HG03378 (cell line): ENCODE data around the gene KIFC1.
"Not testable (repeated sequence)": the region's sequence is repeated elsewhere in the genome, so short reads cannot be mapped to it uniquely, and the experiment has no call there.

Source experiments
- ATAC-seq: cut with Tn5 transposase; IDR thresholded peaks from one replicate; pipeline ENCODE4 v1.9.1; 2021; ENCODE audit warnings: mild to moderate bottlenecking, moderate library complexity; ENCODE audit not compliant: unreplicated experiment

The KIFC1 gene

DNA sequence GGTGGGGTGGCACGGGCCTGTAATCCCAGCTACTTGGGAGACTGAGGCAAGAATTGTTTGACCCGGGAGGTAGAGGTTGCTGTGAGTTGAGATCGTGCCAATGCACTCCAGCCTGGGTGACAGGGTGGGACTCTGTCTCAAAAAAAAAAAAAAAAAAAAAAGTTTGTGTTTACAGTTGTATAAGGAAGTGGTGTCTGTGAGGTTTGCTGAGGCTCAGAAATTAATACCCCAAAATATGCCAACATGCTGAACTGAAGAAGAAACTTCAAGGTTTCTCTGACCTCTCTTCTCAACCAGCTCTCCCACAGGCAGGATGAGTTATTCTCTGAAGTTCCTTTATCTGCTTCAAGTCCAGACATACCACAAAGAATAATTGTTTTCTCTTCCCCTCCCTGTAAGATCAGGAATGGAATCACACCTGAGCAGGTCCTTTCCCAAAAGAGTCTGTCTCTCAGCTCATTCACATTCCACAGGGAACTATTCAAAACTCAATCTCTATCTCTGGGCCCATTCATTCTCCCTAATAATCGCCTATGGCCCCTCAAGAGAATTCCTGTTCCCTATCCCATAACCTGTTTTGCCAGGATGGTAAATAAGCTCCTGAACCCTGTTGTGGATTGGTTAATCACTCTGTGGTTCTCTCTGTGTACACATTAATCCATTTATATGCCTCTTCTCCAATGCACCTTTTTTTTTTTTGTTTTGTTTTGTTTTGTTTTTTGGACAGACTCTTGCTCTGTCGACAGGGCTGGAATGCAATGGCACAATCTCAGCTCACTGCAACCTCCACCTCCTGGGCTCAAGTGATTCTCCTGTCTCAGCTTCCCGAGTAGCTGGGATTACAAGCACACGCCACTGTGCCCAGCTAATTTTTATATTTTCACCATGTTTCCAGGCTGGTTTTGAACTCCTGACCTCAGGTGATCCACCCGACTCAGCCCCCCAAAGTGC is 17.4 kb upstream of the KIFC1 start:
- ATAC-seq: no peak

DNA sequence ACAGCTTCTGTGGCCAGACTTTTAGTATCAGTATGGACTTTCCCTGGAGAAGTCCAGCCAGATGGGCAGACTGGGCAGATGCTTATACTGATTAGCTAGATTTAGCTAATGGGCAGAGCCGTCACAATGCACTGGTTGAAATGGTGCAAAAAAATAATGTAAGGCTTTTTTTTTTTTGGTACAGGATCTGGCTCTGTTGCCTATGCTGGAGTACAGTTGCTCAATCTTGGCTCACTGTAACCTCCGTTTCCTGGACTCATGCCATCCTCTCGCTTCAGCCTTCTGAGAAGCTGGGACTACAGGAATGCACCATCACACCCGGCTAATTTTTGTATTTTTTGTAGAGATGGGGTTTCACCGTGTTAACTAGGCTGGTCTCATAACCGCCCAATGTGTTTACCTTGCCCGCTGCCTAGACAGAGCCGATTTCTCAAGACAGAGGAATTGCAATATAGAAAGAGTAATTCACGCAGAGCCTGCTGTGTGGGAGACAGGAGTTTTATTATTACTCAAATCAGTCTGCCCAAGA is 16.4 kb upstream of the KIFC1 start:
- ATAC-seq: no peak

GRCh38 chr6:33377171-33377570 is 14.5 kb upstream of the KIFC1 start:
- no peak for ATAC-seq

- not testable (repeated sequence) for ATAC-seq
These were observed 12.4 kb upstream of the KIFC1 start for GRCh38 chr6:33379184-33379583.

GRCh38 chr6:33380272-33380981 is 11.2 kb upstream of the KIFC1 start:
- no peak for ATAC-seq

GRCh38 chr6:33383427-33384185 is 8.0 kb upstream of the KIFC1 start:
- no peak for ATAC-seq

- ATAC-seq: no peak
These were observed 7.0 kb upstream of the KIFC1 start for GRCh38 chr6:33384581-33385020.

DNA sequence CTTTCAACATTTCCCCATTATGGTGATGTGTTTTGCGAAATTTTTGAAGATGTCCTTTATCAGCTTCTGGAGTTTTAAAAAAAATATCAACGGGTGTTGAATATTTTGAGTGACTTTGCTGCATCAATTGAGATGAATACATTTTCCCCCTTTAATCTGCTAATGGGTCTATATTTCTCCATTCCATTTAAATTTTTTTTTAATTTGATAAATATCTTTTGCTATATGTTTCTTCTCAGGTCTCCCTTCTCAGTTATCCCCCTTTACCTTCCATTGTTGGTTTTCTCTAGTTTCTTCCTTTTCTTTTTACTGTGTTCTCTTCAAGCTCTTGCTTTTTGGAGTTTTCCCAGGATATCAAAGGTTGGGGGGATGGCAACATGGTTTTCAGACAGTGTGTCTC is 1.4 kb upstream of the KIFC1 start:
- ATAC-seq: no peak

DNA sequence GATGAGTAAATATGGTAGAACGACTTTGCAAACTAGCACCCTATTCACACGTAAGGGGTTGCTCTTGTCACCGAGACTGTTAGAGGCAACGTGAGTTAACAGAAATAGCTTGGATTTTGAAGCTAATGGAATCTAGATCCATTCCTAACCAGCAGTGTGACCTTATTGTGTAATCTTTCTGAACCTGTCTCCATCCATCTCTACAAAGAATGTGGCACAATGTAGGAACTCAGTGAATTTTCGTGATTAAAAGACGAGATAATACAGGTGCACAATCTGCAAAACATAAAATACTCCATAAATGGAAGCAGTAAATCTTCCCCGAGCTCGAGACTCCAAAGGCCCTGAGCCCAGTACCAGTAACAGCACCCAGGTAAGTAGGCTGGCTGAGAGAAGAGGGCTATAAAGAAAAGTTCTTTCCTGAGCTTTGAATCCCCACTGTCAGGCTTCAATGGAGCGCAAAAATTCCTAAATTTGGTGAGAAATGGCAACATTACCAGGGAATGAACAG is 801 bp upstream of the KIFC1 start:
- no peak for ATAC-seq

GRCh38 chr6:33391922-33392594 is 435 bp downstream of the KIFC1 start:
- ATAC-seq: peak; percentile 10

DNA sequence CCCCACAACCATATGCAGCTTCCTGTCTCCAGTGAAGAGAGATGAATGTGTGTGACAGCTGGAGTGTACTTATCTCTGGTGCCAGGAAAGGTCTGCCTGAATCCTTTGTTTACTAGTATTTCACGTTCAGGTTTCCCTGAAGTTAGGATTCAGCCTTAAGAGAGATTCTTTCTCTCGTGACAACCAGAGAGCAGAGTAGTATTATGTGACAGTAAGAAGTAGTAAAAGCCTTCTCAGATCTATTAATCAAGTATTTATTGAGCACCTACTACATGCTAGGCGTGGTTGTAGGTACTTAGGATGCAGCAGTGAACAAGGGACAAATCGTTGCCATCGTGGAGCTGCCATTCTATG is 949 bp downstream of the KIFC1 start:
- ATAC-seq: no peak

- ATAC-seq: no peak
These were observed 1.4 kb downstream of the KIFC1 start for GRCh38 chr6:33392979-33393378.

- ATAC-seq: no peak
These were observed 5.9 kb downstream of the KIFC1 start for GRCh38 chr6:33397541-33397940.

- ATAC-seq: not testable (repeated sequence)
These were observed 7.0 kb downstream of the KIFC1 start for GRCh38 chr6:33398601-33399000.

- ATAC-seq: not testable (repeated sequence)
These were observed 8.3 kb downstream of the KIFC1 start for GRCh38 chr6:33399881-33400280.

DNA sequence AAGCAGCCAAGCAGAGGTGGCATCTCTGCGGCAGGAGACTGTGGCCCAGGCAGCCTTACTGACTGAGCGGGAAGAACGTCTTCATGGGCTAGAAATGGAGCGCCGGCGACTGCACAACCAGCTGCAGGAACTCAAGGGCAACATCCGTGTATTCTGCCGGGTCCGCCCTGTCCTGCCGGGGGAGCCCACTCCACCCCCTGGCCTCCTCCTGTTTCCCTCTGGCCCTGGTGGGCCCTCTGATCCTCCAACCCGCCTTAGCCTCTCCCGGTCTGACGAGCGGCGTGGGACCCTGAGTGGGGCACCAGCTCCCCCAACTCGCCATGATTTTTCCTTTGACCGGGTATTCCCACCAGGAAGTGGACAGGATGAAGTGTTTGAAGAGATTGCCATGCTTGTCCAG is 13.3 kb downstream of the KIFC1 start:
- ATAC-seq: no peak

- ATAC-seq: no peak
These were observed 13.8 kb downstream of the KIFC1 start for GRCh38 chr6:33405386-33405940.

DNA sequence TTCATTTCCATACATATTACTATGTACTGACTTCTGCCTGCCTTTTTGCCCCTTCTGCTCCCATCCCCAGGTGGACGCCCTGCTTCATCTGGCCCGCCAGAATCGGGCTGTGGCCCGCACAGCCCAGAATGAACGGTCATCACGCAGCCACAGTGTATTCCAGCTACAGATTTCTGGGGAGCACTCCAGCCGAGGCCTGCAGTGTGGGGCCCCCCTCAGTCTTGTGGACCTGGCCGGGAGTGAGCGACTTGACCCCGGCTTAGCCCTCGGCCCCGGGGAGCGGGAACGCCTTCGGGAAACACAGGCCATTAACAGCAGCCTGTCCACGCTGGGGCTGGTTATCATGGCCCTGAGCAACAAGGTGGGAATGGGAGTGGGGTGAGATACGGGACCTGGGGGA is 14.5 kb downstream of the KIFC1 start:
- ATAC-seq: no peak

- no peak for ATAC-seq
These were observed 15.6 kb downstream of the KIFC1 start for GRCh38 chr6:33407132-33407718.
